WTC11 (cell line): Measurements from ENCODE around the gene ABCA5. TPM values are rescaled to one million over a fixed set of nuclear protein-coding genes. Genes with fewer than 3 reads are reported as not detected.

ENCODE experiments used
- ATAC-seq: fragments of 200-7000 bp; cut with Tn5 transposase; 2 replicates; pipeline ENCODE4 v1.10.0; 2021; ENCODE audit warnings: mild to moderate bottlenecking, moderate library complexity
- CTCF ChIA-PET: fragments of 300-600 bp; sonication (Branson Sonifier 250); formaldehyde crosslinking; loops from one replicate; lab custom pipeline; 2021; ENCODE audit warnings: antibody characterized with exemption; lab: Charles Lee
- POLR2A ChIA-PET: fragments of 350-600 bp; sonication (Branson Sonifier 250); formaldehyde crosslinking; loops from one replicate; lab custom pipeline; 2021; ENCODE audit warnings: antibody characterized with exemption; lab: Charles Lee
- DNase-seq: peaks from one replicate; pipeline ENCODE4 v3.0.0; 2021; ENCODE audit warnings: low spot score
- H3K27ac Mint-ChIP-seq: 2 replicates; pipeline ENCODE4 v1.8.0; 2021; ENCODE audit warnings: mixed read lengths
- H3K27me3 Mint-ChIP-seq: 2 replicates; pipeline ENCODE4 v1.8.0; 2021; ENCODE audit warnings: low read depth, mild to moderate bottlenecking, moderate library complexity, mixed read lengths
- H3K36me3 Mint-ChIP-seq: 2 replicates; pipeline ENCODE4 v1.8.0; 2021; ENCODE audit warnings: mixed read lengths
- H3K4me1 Mint-ChIP-seq: 2 replicates; pipeline ENCODE4 v1.8.0; 2022; ENCODE audit warnings: mixed read lengths
- H3K4me3 Mint-ChIP-seq: 2 replicates; pipeline ENCODE4 v1.8.0; 2021; ENCODE audit warnings: mild to moderate bottlenecking, moderate library complexity, mixed read lengths
- H3K9me3 Mint-ChIP-seq: 2 replicates; pipeline ENCODE4 v1.8.0; 2021; ENCODE audit warnings: mixed read lengths
- AR ChIP-seq: fragments of 250-450 bp; sonication (Bioruptor Pico); IDR thresholded peaks from 2 replicates; pipeline ENCODE4 v1.9.0; 2021; ENCODE audit warnings: mild to moderate bottlenecking
- ATF2 ChIP-seq: sonication (generic); formaldehyde crosslinking; IDR thresholded peaks from 2 replicates; pipeline ENCODE4 v1.8.1; 2022; ENCODE audit warnings: low read depth, missing genetic modification reagents, borderline replicate concordance
- ATF3 ChIP-seq: sonication (generic); formaldehyde crosslinking; conservative IDR thresholded peaks from 2 replicates; pipeline ENCODE4 v1.8.1; 2022; ENCODE audit warnings: mild to moderate bottlenecking, missing genetic modification reagents
- E2F1 ChIP-seq: sonication (generic); formaldehyde crosslinking; IDR thresholded peaks from 2 replicates; pipeline ENCODE4 v1.8.0; 2022; ENCODE audit warnings: mild to moderate bottlenecking, missing genetic modification reagents
- E2F5 ChIP-seq: sonication (generic); formaldehyde crosslinking; IDR thresholded peaks from 2 replicates; pipeline ENCODE4 v1.8.1; 2022; ENCODE audit warnings: mild to moderate bottlenecking, moderate library complexity, missing genetic modification reagents
- EMX1 ChIP-seq: fragments of 250-450 bp; sonication (Bioruptor Pico); IDR thresholded peaks from 2 replicates; pipeline ENCODE4 v1.8.0; 2021; ENCODE audit warnings: mild to moderate bottlenecking
- ESRRA ChIP-seq: sonication (generic); formaldehyde crosslinking; IDR thresholded peaks from 2 replicates; pipeline ENCODE4 v1.8.1; 2022; ENCODE audit warnings: mild to moderate bottlenecking, missing genetic modification reagents, borderline replicate concordance
- FOXK1 ChIP-seq: sonication (generic); formaldehyde crosslinking; IDR thresholded peaks from 2 replicates; pipeline ENCODE4 v1.8.0; 2022; ENCODE audit warnings: mild to moderate bottlenecking, moderate library complexity, missing genetic modification reagents
- PRRX2 ChIP-seq: fragments of 250-450 bp; sonication (Bioruptor Pico); IDR thresholded peaks from 2 replicates; pipeline ENCODE4 v1.8.0; 2021; ENCODE audit warnings: mild to moderate bottlenecking
- SMAD4 ChIP-seq: sonication (generic); formaldehyde crosslinking; IDR thresholded peaks from 2 replicates; pipeline ENCODE4 v1.8.0; 2022; ENCODE audit warnings: mild to moderate bottlenecking, missing genetic modification reagents
- TEAD1 ChIP-seq: sonication (generic); formaldehyde crosslinking; IDR thresholded peaks from 2 replicates; pipeline ENCODE4 v1.8.0; 2022; ENCODE audit warnings: mild to moderate bottlenecking, missing genetic modification reagents
- ZBTB43 ChIP-seq: sonication (generic); formaldehyde crosslinking; IDR thresholded peaks from 2 replicates; pipeline ENCODE4 v1.8.1; 2023; ENCODE audit warnings: mild to moderate bottlenecking, missing genetic modification reagents
- ZNF121 ChIP-seq: sonication (generic); formaldehyde crosslinking; IDR thresholded peaks from 2 replicates; pipeline ENCODE4 v1.8.0; 2023; ENCODE audit warnings: missing genetic modification reagents
- ZNF425 ChIP-seq: fragments of 250-450 bp; sonication (Bioruptor Pico); conservative IDR thresholded peaks from 2 replicates; pipeline ENCODE4 v1.9.0; 2021; ENCODE audit warnings: mild to moderate bottlenecking
- ZNF532 ChIP-seq: fragments of 250-450 bp; sonication (Bioruptor Pico); IDR thresholded peaks from 2 replicates; pipeline ENCODE4 v1.9.0; 2021; ENCODE audit warnings: mild to moderate bottlenecking, borderline replicate concordance
- ZSCAN18 ChIP-seq: fragments of 250-450 bp; sonication (Bioruptor Pico); IDR thresholded peaks from 2 replicates; pipeline ENCODE4 v2.1.2; 2022; ENCODE audit warnings: mild to moderate bottlenecking, moderate library complexity
- total RNA-seq: library from RNA; stranded (reverse); gene quantifications from 3 replicates; pipeline ENCODE4 v1.2.3, GENCODE V29; 2021

The ABCA5 gene
- total RNA-seq, 1 experiment from 2014 or later: 1.8 TPM

GRCh38 chr17:69317625-69318024 is 9.3 kb downstream of the ABCA5 start (continued):
- no peak for TF ChIP-seq ATF2 (CRISPR knock-in tag)
- TF ChIP-seq AR (CRISPR knock-in tag): no peak
- no peak for TF ChIP-seq ZBTB43
- no peak for TF ChIP-seq FOXK1 (CRISPR knock-in tag)
- TF ChIP-seq EMX1 (CRISPR knock-in tag): no peak
- no peak for TF ChIP-seq E2F1 (CRISPR knock-in tag)

GRCh38 chr17:69314246-69315065 is 12.5 kb downstream of the ABCA5 start:
- Mint-ChIP-seq H3K9me3 (no peaks in the 10 kb centered on the region), H3K4me3 (no peak overlapping the region), H3K36me3 (no peaks in the 10 kb centered on the region), H3K27me3 (no peaks in the 10 kb centered on the region), H3K4me1 (peaks cover 11% of the 10 kb centered on the region), H3K27ac (no peak overlapping the region; the same call in 1 of the 2 replicates)
- CTCF ChIA-PET: interaction anchor here (1.1 kb wide), 1 partner anchor 81 kb away, joined by 6 read pairs; no protein-coding TSS in a partner anchor
- DNase-seq (no peak), ATAC-seq (peak; percentile 67)
- POLR2A ChIA-PET: no interaction called here
- no peak for TF ChIP-seq SMAD4
- no peak for TF ChIP-seq ATF2 (CRISPR knock-in tag)
- TF ChIP-seq E2F5 (CRISPR knock-in tag): no peak
- no peak for TF ChIP-seq ZNF532 (CRISPR knock-in tag)
- no peak for TF ChIP-seq ATF3 (CRISPR knock-in tag)
- TF ChIP-seq ZNF121 (CRISPR knock-in tag): no peak
- no peak for TF ChIP-seq ESRRA (CRISPR knock-in tag)
- no peak for TF ChIP-seq ZSCAN18 (CRISPR knock-in tag)
- no peak for TF ChIP-seq TEAD1 (CRISPR knock-in tag)
- no peak for TF ChIP-seq ZNF425 (CRISPR knock-in tag)
- no peak for TF ChIP-seq PRRX2 (CRISPR knock-in tag)
